Kidney glomerular epithelial cell (primary cell): ENCODE measurements around the gene CCDC183.
"Not testable (repeated sequence)": the region's sequence is repeated elsewhere in the genome, so short reads cannot be mapped to it uniquely, and the experiment has no call there.

Source experiments
- DNase-seq: peaks from one replicate; lab custom pipeline; 2025; lab: John Stamatoyannopoulos, UW

CCDC183 gene

DNA sequence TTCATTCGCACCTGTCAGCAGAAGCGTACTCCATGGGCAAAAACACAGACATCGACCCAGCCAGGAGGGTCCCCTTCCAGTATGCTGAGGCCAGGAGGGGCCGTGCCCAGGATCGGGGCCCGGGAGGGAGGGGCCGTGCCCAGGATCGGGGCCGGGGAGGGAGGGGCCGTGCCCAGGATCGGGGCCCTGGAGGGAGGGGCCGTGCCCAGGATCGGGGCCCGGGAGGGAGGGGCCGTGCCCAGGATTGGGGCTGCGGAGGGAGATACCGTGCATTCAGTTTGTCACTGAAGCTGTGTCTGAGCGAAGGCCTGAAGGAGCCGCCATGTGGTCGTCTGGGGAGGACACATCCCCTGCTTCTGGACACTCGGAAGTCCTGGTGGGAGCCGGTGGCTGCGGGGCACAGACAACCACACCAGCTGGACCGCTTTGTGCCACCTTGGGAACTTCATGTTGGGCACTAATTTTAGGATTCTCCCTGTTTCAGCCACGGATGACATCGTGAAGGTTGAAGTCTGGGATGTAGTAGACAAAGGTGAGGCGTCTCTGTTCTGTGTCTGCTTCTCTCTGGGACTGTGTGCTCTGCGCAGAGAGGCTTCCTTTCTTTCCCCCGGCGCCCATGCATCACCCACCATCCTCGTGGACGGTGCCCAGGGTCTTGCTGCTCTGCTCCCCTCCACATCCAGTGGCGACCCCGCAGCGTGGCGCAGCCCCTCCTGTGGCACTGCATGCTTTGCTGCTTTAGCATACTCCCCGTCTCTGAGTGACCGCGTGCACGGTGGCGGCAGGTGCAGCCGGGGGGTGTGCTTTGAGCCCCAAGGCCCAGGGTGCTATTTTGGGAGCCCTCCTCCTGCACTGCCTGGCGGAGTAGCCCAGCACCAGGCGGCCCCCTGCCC is 29.4 kb downstream of the CCDC183 start:
- no peak for DNase-seq

DNA sequence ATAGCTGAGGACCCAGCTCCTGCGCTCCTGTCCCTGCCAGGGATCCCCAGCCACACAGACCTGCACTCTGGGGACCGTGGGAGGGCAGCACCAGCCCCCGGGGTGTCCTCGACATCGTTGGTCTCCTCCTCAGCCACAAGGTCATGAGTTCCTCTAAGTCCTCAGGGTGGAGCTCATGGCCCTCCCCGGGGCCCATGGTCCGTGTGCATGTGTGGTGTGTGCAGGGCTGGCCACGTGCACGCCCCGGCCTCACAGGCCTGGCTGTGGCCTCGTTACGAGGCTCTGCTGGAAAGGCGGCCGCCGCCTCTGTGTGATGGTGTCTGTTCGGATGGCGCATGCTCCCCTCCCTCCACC is 30.0 kb downstream of the CCDC183 start:
- no peak for DNase-seq

DNA sequence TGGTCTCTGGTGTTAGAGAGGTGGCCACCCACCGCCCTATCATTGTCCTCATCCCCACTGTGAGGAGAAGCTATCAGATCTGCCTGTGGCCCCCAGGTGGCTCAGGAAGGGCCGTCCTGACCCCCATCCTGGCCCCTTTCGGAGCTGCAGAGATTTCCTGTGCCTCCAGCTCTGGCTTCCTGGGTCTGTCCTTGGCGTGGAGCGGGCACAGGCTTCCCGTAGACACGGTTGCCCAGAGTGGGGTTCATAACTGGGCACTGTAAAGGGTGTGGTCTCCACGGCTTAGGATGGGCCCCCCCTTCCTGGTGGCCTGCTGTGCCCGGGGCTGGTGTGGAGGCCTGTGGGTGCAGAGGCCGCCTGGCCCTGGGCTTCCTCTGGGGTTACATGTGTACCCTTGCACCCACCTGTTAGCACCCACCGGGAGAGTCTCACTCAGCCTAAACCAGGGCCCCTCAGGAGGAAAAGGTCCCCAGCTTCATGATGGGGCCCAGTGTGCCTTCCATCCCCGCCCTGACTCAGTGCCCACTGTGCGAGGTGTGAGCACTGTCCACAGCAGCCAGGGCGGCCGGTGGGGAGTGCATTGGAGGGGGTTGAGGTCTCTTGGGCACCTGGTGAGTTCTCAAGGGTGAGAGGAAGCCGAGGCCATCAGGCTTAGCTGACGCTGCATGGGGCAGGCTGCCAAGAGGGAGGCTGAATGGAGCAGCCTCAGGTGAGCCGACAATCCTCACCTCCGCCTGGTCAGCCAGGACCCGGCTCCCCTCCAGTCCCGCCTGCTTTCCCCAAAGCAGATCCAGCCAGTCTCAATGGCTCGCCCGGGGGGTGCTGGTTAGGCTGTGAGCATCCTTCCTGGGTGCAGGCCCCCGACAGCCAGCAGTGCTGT is 30.8 kb downstream of the CCDC183 start:
- DNase-seq: no peak

DNA sequence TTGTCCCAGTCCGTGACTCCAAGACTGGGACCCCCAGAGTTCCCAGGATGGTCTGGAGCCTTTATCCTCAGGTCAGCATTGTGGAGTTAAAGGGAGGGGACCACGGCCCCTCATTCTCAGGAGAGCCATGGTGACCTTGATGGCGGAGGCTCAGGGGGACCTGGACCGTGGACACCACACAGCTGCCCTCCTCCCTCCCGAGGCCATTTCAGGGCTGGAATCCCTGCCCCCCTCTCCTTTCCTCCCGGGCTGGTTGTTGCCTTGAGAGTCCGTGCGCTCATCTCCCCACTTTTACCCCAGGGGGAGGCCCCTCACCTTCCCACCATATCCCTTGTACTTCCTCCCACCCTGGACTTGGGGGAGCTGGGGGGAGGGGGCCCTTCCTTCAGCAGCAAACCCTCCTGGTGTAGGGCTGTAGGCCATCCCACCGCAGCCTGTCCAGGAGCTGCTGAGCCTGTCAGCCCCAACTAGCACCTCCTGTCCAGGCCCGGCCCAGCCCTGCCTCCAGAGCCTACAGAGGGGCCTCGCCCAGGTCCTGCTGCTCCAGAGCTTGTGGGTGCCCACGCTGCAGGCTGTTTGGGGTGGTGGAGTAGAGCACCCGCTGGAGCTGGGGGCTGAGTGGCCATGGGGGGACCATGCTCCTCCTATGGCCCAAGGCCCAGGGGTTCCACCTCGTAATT is 31.8 kb downstream of the CCDC183 start:
- DNase-seq: no peak

DNA sequence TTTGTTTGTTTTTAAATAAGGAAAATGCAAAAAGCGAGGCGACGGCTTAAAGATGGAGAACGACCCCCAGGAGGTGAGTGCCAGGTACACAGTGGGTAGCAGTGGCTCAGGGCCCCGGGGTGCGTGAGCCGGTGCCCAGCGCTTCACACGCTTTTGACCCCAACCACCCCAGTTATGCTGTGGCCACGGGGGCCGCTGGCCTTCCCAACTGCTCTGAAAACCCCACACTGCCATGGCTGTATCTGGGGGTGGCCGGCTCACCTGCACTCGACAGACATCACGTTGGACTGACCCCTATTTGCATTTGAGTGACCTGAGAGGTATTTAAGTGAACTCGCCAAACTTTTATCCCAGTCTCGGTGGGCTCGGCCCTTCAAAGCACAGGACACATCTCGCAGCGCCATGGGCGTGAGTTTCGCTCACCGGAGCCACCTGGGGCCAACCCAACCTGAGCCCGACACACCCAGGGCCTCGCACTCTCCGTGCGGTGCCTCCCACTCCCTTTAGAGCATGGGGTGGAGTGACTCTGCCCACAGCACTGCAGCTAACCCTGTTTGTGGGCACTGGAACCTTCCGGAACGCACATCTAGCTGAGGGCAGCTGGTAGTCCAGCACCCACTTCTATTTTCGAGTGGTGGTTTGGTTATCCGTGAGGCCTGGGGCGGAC is 32.5 kb downstream of the CCDC183 start:
- DNase-seq: no peak

DNA sequence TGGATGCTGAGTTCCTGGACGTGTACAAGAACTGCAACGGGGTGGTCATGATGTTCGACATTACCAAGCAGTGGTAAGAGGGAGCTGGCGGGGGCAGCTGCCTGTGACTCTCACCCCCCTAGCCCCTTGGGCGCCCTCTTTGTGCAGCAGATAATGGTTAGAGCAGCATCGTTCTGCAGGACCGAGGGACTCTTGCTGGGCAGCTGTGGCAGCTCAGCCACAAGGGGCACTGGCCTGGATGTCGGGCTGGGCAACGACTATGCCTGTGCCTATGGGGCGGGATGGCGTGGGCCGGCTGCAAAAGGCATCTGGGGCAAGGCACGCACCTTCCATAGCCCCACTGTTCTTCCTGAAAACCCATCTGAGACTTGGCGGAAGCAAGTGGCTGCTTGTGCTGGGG is 33.3 kb downstream of the CCDC183 start:
- DNase-seq: no peak

DNA sequence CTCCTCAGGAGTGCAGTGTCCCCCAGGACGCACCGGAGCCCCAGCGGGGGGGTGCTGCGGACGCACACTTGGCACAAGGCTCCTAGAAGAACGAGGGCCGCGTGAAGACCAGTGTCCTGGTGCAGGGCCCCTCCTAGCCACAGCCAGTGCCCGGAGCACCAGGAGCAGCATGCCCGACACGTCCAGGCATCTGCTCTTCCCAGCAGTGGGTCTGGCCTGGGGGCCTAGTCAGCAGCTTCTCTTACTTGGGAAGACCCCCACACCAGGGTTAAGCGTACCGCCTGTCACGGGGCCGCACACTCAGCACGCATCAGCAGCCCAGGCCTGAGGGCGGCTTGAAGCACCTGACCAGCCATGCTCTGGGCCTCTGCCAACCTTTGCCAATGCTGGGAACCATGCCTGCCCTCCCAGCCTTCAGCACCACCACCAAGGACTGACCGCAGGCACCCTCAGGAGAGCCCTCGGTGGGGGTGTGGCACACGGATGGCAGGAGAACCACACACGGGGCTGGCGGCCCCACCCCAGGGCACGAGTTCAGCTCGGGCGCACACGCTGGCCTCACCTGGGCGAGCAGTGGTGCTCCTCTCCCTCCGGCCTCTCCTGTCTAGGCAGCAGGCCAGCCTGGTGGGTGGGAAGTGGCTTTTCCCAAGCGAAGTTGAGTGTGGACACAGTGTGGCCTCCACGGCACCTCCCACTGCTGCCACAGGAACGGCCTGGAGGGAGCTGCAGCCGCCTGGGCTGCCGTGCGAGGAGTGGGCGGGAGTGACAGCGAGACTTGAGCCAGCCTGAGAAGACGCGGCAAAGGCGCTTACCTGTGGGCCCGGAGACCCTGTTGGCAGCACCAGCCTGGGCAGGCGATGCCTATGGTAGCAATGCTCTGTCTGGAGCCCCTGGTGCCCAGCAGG is 34.1 kb downstream of the CCDC183 start:
- no peak for DNase-seq

DNA sequence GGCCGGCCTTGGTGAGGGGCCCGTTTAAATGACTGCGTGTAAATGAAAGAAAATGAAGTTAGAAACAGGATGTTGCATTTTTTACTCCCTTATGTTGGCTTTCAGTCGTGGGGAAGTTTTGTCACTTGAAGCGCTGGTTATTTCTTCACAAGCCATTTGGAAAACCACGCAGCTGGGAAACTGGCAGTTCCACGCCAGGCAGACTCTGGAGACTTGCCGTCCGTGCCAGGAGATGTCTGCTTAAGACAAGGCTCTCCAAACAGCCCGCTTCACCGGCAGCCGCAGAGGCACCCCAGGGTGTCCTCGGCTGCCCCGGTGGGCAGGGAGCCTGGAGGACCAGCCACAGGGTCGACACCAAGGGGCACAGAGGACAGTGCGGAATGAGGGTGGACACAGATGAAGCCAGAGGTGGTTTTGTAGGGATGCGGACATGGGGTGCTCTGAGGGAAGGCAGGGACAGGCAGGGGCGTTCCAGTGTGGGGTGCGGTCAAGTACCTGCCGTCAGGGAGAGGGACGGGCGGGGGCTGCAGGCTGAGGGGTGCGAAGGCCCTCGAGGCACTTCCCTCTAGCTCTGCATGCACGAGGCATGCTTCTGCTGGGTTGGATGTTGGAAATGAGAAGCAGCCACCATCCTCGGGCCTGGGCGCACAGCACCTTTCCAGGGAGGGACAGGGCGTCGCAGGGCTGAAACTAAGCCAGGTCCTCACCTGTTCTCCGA is 35.0 kb downstream of the CCDC183 start:
- no peak for DNase-seq

DNA sequence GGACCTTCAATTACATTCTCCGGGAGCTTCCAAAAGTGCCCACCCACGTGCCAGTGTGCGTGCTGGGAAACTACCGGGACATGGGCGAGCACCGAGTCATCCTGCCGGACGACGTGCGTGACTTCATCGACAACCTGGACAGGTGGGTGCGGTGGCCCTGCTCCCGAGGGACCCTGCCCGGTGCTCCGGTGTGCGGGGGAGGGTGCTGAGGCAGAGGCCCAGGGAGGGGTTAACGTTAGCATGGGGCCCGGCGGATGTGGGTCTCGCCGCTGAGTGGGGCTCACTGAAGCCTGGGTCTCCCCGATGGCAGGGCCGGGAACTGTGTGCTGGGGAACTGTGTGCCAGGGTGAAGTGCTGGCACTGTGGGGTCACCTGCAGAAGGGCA is 35.6 kb downstream of the CCDC183 start:
- DNase-seq: no peak

DNA sequence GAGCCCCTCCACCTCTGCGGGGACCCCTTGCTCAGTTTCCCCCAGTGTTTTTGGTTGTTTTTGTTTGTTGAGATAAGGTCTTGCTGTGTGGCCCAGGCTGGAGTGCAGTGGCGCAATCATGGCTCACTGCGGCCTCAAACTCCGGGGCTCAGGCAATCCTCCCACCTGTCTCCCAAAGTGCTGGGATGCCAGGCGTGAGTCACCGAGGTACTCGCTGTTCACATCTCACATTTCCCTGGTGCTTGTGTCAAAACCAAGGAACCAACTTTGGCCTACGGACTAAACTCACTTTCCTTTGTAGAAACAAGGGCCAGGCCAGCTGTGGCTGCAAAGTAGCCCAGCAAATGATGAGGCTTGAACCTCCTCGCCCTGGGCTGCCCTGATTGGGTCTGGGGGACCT is 36.4 kb downstream of the CCDC183 start:
- no peak for DNase-seq

DNA sequence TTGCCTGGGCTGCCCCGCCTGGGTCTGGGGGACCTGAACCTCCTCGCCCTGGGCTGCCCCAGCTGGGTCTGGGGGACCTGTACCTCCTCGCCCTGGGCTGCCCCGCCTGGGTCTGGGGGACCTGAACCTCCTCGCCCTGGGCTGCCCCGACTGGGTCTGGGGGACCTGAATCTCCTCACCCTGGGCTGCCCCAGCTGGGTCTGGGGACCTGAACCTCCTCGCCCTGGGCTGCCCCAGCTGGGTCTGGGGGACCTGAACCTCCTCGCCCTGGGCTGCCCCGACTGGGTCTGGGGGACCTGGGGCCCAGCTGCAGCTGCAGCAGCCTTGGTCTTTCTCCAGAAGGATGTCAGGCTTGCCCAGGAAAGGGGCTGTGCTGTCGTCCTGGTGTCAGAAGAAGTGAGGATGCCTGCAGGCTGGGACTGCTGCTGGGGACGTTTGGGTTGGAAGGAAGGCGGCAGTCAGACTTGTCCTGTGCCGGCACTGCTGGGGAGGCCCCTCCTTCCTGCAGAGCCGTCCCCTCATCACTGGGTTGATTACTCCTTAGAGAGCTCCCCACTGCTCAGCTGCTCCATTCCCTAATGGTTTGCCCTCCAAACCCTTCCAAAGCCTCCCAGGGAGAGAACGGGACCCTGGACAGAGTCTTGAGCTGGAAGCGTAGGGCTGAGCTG is 37.4 kb downstream of the CCDC183 start:
- DNase-seq: not testable (repeated sequence)

DNA sequence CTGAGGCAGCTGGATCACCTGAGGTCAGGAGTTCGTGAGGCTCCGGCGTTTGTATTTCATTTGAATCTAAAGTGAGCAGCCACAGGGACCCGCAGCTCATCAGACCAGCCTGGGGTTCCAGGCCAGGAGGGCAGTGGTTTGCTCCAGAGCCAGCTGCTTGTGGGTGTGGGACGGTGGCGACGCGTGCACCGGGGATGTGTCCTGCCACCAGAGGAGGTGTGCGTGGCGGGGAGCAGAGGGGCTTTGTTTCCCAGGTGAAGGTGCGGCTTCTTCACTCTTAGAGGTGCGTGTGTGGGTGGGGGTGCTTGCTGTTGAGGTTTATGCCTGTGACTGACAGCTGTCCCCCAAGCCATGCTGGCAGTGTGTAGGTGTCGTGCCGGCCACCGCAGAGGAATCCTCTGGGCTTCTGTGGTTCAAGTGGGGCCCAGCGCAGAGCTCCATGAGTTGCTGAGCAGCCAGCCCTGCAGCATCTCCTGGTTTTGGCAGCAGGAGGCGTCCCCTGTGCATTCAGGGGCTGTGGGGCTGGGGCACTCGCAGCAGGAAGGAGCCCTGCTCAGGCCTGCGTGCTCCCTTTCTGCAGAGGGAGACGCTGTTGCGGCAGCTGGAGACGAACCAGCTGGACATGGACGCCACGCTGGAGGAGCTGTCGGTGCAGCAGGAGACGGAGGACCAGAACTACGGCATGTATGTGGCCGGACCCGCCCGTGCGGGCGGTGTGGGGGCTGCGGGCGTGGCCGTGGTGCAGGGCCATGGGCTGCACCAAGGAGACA is 39.2 kb downstream of the CCDC183 start:
- no peak for DNase-seq

DNA sequence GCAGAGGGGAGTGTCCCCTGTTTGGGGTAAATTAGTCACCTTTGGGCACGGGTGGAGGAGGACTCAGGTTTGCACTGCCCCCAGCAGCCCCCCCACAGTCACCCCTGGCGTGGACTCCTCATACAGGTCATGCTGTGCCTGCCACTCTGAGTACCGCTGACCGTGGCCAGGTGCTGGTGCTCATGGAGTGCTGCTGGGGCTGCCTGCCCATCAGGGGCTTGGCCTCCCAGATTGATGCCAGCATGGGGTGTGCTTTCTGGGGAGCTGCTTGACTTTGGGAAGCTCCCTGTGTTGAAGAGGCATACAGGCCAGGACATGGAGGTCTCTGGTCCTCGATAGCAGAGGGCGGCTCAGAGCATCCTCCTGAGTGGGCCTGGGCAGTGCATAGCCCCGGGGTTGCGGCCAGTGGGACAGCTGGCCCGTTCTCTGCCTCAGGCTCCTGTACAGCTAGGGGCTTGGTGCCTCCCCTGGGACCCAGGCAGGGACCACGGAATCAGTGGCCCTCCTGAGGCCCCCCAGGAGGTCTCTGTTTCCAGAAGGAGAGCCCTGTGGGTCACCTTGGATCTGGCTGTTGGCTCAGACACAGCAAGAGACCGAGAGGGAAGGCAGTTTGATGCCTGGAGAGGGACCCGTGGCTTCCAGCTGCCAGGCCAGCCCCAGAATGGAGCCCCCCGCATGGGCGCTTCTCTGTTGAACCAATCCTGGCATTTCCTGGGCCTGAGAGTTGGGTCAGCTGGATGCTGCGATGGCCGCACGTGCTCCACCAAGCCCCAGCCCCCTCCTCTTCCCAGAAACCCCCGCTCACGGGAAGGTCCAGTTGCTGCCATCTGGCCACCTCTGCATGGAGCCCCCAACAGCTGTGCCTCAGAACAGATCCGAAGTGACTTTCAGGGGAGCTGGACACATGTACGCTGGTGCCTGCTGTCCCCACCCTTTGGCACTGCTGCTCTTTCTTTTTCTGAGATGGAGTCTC is 40.1 kb downstream of the CCDC183 start:
- no peak for DNase-seq

DNA sequence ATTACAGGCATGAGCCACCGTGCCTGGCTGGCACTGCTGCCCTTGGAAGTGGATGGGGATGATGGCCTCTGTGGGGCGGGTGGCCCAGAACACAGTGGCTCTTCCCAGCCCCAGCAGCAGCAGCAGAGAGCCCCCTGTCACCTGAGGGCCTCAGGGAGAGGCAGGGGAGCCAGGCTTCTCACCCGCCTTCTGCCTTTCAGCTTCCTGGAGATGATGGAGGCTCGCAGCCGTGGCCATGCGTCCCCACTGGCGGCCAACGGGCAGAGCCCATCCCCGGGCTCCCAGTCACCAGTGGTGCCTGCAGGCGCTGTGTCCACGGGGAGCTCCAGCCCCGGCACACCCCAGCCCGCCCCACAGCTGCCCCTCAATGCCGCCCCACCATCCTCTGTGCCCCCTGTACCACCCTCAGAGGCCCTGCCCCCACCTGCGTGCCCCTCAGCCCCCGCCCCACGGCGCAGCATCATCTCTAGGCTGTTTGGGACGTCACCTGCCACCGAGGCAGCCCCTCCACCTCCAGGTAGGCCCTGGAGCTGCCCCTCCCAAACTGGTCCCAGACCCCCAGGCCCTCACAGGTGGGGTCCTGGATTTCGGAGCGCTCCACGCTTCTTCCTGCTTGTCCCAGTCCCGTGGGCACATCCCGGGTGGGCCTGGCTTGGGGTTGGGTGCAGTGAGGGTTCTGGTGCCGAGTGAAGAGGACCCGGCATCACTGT is 41.2 kb downstream of the CCDC183 start:
- DNase-seq: no peak

DNA sequence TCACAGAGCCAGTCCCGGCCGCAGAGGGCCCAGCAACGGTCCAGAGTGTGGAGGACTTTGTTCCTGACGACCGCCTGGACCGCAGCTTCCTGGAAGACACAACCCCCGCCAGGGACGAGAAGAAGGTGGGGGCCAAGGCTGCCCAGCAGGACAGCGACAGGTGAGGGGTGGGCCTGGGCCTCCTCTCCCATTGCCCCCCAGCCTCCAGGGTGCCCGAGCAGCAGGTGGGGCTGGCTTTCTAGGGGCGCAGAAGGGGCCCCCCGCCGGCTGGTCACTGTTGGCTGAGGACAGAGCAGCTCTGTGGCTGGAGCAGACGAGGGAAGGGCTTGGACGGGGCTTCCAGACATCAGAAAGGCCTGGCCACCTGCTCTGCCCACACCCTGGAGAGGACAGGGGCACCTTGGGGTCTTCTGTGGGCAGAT is 41.7 kb downstream of the CCDC183 start:
- not testable (repeated sequence) for DNase-seq

DNA sequence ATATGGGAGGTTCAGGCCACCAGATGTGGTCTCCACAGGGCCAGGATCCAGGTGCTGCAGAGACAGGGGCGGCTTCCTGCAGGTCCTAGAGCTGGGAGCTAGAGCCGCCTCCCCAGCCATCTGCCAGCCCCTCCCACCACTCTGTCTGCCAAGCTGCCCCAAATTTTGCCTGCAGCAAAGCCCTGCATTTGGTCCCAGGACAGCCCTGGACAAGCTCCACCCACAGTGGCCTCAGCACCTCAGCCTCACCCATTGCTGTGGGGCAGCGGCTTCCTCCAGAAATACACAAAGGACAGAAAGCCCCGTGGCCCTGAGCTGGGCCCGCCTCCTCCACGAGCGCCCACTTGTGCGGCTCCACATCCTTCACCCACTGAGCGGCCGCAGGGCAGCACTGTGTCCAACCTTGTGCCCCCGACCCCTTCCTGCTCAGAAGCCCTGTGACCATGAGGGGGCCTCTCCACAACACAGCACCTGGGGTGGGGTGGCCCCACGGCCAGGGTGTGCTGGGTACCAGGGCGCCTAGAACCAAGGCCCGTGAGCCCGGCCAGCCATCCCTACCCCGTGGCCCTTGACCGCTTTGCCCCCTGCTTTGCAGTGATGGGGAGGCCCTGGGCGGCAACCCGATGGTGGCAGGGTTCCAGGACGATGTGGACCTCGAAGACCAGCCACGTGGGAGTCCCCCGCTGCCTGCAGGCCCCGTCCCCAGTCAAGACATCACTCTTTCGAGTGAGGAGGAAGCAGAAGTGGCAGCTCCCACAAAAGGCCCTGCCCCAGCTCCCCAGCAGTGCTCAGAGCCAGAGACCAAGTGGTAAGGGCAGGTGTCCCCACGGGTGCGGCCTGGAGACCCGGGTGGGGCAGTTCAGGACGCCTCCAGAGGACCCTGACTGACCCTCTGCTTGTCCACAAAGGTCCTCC is 42.4 kb downstream of the CCDC183 start:
- no peak for DNase-seq
